OCI-M1 (cell line): Measurements from ENCODE around the gene ELF1.
"Not testable (repeated sequence)": the region's sequence is repeated elsewhere in the genome, so short reads cannot be mapped to it uniquely, and the experiment has no call there.

ENCODE experiments used
- DNase-seq: peaks from one replicate; lab custom pipeline; 2025; lab: John Stamatoyannopoulos, UW

The ELF1 gene

GRCh38 chr13:40983259-40983658, 35.9 kb downstream of the ELF1 start:
- peak; percentile 60 for DNase-seq

GRCh38 chr13:40982772-40983171, 36.3 kb downstream of the ELF1 start:
- peak; percentile 90 for DNase-seq

- DNase-seq = peak; percentile 59
Observed at GRCh38 chr13:40981949-40982348, 37.2 kb downstream of the ELF1 start.

- peak; percentile 84 for DNase-seq
Observed at GRCh38 chr13:40981361-40981760, 37.8 kb downstream of the ELF1 start.

- DNase-seq = peak; percentile 57
Observed at GRCh38 chr13:40980461-40980860, 38.7 kb downstream of the ELF1 start.

DNA sequence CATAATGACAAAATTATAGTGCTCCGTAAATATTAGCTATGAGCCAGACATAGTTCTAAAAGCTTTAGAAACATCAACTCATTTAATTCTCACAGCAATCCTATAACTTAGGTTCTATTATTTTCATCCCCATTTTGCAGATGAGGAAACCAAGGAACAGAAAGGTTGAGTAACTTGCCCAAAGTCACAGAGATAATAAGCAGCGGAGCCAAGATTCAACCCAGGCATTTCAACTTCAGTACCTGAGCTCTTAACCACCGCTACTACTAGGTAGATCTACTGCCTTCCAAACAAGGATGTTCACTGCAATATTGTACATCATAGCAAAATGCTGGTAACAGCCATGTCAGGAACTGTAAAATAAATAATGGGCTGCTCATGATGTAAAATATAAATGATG, 39.9 kb downstream of the ELF1 start:
- DNase-seq = no peak

DNA sequence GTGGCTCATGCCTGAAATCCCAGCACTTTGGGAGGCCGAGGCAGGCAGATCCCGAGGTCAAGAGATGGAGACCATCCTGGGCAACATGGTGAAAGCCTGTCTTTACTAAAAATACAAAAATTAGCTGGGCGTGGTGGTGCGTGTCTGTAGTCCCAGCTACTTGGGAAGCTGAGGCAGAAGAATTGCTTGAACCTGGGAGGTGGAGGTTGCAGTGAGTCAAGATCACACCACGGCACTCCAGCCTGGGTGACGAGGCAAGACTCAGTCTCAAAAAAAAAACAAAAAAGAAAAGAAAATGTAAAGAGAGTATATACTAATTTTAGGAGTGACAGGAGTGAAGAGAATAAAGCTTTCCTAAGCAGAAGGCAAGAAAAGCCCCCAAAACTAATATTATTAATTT, 41.0 kb downstream of the ELF1 start:
- DNase-seq = not testable (repeated sequence)

DNA sequence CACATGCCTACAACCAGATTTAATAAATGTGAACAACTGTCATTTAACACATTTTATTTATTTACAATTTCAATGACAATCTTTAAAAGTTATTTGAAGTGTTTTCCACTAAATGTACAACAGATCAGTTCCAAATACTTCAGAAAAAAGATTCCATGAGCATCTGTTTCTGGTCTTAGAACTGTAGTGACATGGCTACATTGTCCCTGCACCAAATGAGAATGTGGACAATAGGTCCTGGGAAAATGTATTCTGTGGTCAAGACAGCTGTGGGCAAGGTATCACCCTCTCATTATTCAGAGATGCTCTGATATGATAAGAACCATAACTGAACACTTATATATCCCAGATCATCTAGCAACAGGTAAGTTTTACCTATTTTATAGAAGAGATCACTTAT, 43.7 kb downstream of the ELF1 start:
- DNase-seq = no peak

DNA sequence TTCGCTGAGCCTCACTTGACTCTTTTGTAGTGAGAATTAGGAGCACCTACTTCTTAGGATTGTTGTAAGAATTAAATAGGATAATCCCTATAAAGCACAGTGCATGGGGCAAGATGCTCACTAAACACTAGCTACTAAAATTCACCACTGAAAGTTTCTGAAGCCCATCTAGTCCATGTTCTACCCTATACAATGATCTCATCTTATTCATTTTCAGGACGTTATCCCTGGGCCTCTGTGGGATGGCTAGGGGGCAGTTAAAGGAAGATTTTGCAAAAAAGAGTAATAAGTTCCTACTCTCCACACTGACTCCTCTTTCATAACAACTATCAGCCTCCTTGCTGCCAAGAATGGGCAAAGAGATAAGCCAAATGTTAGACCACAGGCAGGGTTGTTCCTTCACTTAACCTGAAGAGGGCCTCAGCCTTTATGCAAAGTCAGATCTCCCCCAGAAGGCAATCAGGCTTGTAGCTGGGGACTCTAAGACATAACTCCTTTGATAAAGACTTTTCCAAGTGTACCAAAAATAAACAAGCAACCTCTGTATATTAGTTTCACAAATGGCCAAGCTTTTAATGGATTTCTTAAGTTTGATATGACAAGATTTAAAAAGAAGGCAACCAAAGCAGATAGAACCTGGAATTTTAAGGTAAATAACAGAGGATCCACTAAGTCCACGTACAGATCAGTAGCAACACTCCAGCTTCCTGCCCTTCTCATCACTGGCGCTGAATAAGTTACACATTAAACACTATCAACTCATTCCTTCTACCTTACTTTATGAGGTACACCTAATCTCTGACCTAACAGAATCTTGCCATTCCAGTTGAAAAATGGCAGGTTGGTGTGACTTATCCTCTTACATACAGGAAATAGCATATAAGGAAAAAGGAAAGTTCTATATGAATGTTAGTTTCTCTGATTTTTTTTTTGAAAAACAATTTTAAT, 44.4 kb downstream of the ELF1 start:
- DNase-seq = peak; percentile 94

GRCh38 chr13:40973409-40973808, 45.7 kb downstream of the ELF1 start:
- no peak for DNase-seq

- DNase-seq = no peak
Observed at GRCh38 chr13:40971321-40971720, 47.8 kb downstream of the ELF1 start.

- no peak for DNase-seq
Observed at GRCh38 chr13:40970803-40971202, 48.3 kb downstream of the ELF1 start.

DNA sequence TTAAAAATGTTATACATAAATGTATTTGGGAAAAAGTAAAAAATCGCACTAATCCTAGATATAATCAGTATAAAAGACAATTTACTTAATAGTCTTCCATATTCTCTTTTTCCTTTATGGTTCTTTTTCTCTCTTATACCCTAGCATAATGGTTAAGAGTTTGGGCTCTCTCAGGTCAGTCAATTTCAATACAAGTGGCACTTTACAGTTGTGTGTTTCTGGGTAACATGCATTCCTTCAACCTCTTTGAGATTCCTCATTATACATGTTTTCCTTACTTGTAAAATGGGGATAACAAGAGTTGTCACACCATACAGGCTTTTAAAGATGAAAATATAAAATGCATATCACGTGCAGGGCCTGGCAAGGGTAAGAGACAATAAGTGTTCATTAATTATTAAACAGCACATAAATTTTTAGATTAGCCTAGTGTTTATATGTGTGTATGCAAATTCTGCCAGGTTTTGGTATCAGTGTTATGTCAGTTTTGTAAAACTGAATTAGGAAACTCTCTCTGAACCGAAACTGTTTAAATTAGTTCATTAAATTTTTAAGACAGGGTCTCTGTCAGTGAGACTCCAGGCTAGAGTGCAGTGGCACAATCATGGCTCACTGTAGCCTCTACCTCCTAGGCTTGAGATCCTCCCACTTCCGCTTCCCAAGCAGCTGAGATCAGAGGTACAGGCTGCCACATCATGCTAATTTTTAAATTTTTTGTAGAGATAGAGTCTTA, 49.8 kb downstream of the ELF1 start:
- no peak for DNase-seq

DNA sequence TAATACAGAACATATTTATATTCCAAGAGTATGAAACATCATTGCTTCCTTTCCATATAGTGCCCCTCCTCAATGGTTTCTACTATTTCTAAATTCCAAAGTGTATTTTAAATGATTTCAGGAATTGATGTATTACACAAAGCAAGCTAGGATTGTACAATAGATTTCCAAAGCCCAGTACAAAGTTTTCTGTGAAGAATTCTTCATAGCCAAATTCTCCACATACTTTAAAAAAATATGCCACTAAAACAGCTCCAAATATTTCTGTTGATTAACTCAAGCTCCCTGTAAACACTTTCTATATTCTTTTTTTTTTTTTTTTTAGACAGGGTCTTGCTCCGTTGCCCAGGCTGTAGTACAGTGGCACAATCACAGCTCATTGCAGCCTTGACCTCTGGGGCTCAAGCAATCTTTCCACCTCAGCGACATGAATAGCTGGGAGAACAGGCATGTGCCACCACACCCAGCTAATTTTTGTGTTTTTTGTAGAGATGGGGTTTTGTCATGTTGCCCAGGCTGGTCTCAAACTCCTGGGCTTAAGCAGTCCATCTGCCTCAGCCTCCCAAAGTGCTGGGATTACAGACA, 50.6 kb downstream of the ELF1 start:
- DNase-seq = no peak

DNA sequence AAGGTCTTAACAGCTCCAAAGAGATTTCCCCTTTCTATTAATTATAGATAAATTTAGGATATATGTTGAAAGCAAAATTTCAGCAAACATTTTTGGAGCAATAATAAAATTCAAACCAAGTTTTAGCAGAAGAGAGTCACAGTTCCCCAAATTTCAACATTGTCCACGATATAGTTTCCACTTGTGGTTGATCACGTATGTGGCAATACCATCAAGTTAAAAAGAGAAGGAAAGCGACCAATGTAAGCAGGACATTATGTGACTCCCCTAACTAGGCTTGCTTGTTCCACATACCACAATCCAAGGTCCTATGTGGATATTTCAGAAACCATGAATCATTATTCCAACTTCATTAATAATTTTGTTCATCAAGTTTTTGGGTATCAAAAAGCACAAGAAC, 52.8 kb downstream of the ELF1 start:
- peak; percentile 47 for DNase-seq

DNA sequence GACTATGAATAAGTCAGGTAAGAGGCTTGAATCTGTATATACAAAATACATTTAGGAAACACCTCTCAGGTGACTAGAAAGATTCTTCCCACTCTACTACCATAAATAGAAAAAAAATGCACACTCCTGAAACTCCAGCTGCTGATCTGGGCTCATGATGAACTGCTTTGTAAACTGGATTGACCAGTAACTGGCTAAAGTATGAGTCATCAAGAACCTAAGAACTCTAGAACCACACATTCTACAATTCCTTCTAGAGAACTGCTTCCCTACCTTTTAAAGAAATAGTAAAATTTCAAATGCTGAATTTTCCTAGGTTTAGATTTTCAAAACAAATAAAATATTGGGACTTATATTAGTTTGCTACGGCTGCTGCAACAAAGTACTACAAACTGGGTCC, 55.2 kb downstream of the ELF1 start:
- DNase-seq = peak; percentile 14

- DNase-seq = no peak
Observed at GRCh38 chr13:40961826-40962225, 57.3 kb downstream of the ELF1 start.

- DNase-seq = peak; percentile 76
Observed at GRCh38 chr13:40961214-40961613, 57.9 kb downstream of the ELF1 start.

DNA sequence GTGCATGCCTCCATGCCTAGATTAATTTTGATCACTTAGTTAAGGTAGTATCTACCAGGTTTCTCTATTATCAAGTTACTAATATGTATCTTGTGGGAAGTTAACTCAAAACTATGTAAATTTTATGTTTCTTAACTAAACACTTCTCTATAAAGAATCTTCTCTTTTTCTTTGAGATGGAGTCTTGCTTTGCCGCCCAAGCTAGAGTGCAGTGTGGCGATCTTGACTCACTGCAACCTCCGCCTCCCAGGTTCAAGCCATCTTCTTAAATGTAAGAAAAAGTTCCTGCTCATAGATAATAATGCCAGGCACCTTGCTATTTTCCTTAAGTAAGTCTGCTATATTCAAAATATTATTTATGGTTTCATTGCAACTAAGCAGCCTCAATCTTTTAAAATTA, 58.4 kb downstream of the ELF1 start:
- DNase-seq = no peak

GRCh38 chr13:40958655-40959054, 60.5 kb downstream of the ELF1 start:
- DNase-seq = no peak

GRCh38 chr13:40946485-40946884, 72.6 kb downstream of the ELF1 start:
- DNase-seq = no peak

DNA sequence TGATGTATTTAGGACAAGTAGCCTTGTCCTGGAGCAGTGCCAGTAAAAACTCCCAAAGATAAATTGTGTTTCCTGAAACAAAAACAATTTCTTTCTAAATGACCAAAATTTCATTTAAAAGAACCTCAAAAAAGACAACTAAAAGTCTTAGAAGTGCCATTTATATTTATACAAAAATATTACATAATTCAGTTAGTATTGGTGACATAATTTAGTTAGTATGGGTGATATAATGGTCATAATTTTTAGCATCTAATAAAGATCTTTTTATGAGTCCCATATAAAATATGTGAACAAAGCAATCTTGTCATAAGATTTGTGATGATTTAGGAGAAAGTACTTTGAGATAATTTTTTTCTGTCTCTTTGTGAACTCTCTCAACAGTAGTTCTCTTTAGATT, 76.0 kb downstream of the ELF1 start:
- DNase-seq = no peak

GRCh38 chr13:40941581-40941980, 77.5 kb downstream of the ELF1 start:
- no peak for DNase-seq
